Mammary epithelial cell (primary cell): Measurements from ENCODE around the gene TOLLIP.

Experiments used
- CTCF ChIP-seq, 2 donors: IDR thresholded peaks in 1 of 2; conservative IDR thresholded peaks in 1 of 2; 2 replicates each; pipeline ENCODE4 v1.5.1; 2011 to 2012; ENCODE audit warnings: inconsistent platforms in 2 of 2, low read length in 2 of 2, mild to moderate bottlenecking in 2 of 2, control low read depth in 1 of 2, low read depth in 1 of 2; ENCODE audit not compliant: insufficient read depth in 1 of 2; ENCODE audit errors: extremely low read depth in 1 of 2
- EZH2 ChIP-seq: IDR thresholded peaks from 2 replicates; pipeline ENCODE4 v1.6.1; 2012; ENCODE audit warnings: low read length, inconsistent platforms, borderline replicate concordance

GRCh38 chr11:1290052-1291040 is 19.1 kb downstream of the TOLLIP start:
- TF ChIP-seq CTCF (conservative IDR thresholded peaks at IDR 0.05 in 1 of 2, IDR thresholded peaks at IDR 0.05 in 1 of 2; ENCODE audit: extremely low read depth in 1 of 2, insufficient read depth in 1 of 2, low read depth in 1 of 2, low read length in 2 of 2): no peak
- TF ChIP-seq EZH2: no peak
